GM21528 (cell line): ENCODE results near the gene TEF.
A peak's percentile ranks its signal among the peaks of the same experiment; 100 is the strongest.
"Not testable (repeated sequence)": the region's sequence is repeated elsewhere in the genome, so short reads cannot be mapped to it uniquely, and the experiment has no call there.

Experiments
- ATAC-seq: cut with Tn5 transposase; IDR thresholded peaks from one replicate; pipeline ENCODE4 v1.9.1; 2021; ENCODE audit warnings: mild to moderate bottlenecking, moderate library complexity; ENCODE audit not compliant: unreplicated experiment, low FRiP score

The TEF gene

GRCh38 chr22:41417622-41418390 lies 36.1 kb downstream of the TEF start:
- no peak for ATAC-seq

- no peak for ATAC-seq
These were observed 37.0 kb downstream of the TEF start for GRCh38 chr22:41418717-41419116.

GRCh38 chr22:41425660-41426365 lies 44.1 kb downstream of the TEF start:
- ATAC-seq = no peak

- no peak for ATAC-seq
These were observed 47.6 kb downstream of the TEF start for GRCh38 chr22:41429232-41429950.

- no peak for ATAC-seq
These were observed 48.2 kb downstream of the TEF start for GRCh38 chr22:41429951-41430332.

- ATAC-seq = no peak
These were observed 49.9 kb downstream of the TEF start for GRCh38 chr22:41431656-41432055.

- not testable (repeated sequence) for ATAC-seq
These were observed 51.7 kb downstream of the TEF start for GRCh38 chr22:41433480-41433879.

GRCh38 chr22:41434361-41435003 lies 52.7 kb downstream of the TEF start:
- ATAC-seq = not testable (repeated sequence)

GRCh38 chr22:41435560-41435959 lies 53.8 kb downstream of the TEF start:
- ATAC-seq = no peak

- no peak for ATAC-seq
These were observed 54.8 kb downstream of the TEF start for GRCh38 chr22:41436322-41437113.

- no peak for ATAC-seq
These were observed 55.5 kb downstream of the TEF start for GRCh38 chr22:41437198-41437597.

GRCh38 chr22:41440511-41440910 lies 58.8 kb downstream of the TEF start:
- ATAC-seq = not testable (repeated sequence)

- ATAC-seq = no peak
These were observed 60.6 kb downstream of the TEF start for GRCh38 chr22:41442240-41442792.

GRCh38 chr22:41444360-41445128 lies 62.8 kb downstream of the TEF start:
- ATAC-seq = peak; percentile 46

- ATAC-seq = no peak
These were observed 63.7 kb downstream of the TEF start for GRCh38 chr22:41445129-41446056.

GRCh38 chr22:41446057-41446501 lies 64.3 kb downstream of the TEF start:
- no peak for ATAC-seq

GRCh38 chr22:41446639-41447434 lies 65.1 kb downstream of the TEF start, which contains the start of gene TOB2:
TOB2 (minus strand) TSS chr22:41446801; CDS start chr22:41437345, 9,456 bp downstream.
- no peak for ATAC-seq
